GM21423 (cell line): Measurements from ENCODE around the gene OSBPL2.

Experiments used
- ATAC-seq: cut with Tn5 transposase; IDR thresholded peaks from one replicate; pipeline ENCODE4 v1.9.1; 2021; ENCODE audit warnings: mild to moderate bottlenecking, moderate library complexity; ENCODE audit not compliant: unreplicated experiment

Gene OSBPL2

GRCh38 chr20:62219992-62220665 is 18.2 kb upstream of the OSBPL2 start, which contains the start of gene HRH3:
Gene HRH3 (minus strand): TSS chr20:62220278. CDS start chr20:62219970, 308 bp downstream.
- ATAC-seq = peak; percentile 47

- no peak for ATAC-seq
Observed at GRCh38 chr20:62220666-62221568, 17.4 kb upstream of the OSBPL2 start.

- ATAC-seq = no peak
Observed at GRCh38 chr20:62222266-62222850, 16.0 kb upstream of the OSBPL2 start.

GRCh38 chr20:62222972-62223371 is 15.3 kb upstream of the OSBPL2 start:
- ATAC-seq = no peak

- no peak for ATAC-seq
Observed at GRCh38 chr20:62223571-62223970, 14.8 kb upstream of the OSBPL2 start.

GRCh38 chr20:62224113-62224855 is 14.0 kb upstream of the OSBPL2 start:
- ATAC-seq = no peak

GRCh38 chr20:62225026-62225425 is 13.3 kb upstream of the OSBPL2 start:
- no peak for ATAC-seq

- no peak for ATAC-seq
Observed at GRCh38 chr20:62225820-62226635, 12.3 kb upstream of the OSBPL2 start.

- no peak for ATAC-seq
Observed at GRCh38 chr20:62226707-62227590, 11.4 kb upstream of the OSBPL2 start.

- no peak for ATAC-seq
Observed at GRCh38 chr20:62227591-62227976, 10.7 kb upstream of the OSBPL2 start.

- no peak for ATAC-seq
Observed at GRCh38 chr20:62227977-62228958, 10.1 kb upstream of the OSBPL2 start.

GRCh38 chr20:62228982-62229545 is 9.3 kb upstream of the OSBPL2 start:
- ATAC-seq = no peak

- ATAC-seq = no peak
Observed at GRCh38 chr20:62229667-62230066, 8.7 kb upstream of the OSBPL2 start.

- no peak for ATAC-seq
Observed at GRCh38 chr20:62230276-62230675, 8.0 kb upstream of the OSBPL2 start.

GRCh38 chr20:62230696-62231095 is 7.6 kb upstream of the OSBPL2 start:
- no peak for ATAC-seq

GRCh38 chr20:62231292-62231691 is 7.0 kb upstream of the OSBPL2 start:
- no peak for ATAC-seq

GRCh38 chr20:62232194-62232593 is 6.1 kb upstream of the OSBPL2 start:
- ATAC-seq = no peak
